GM19193 (cell line): Measurements from ENCODE around the gene GLRX.

ENCODE experiments used
- POLR2A ChIP-seq: IDR thresholded peaks from 4 replicates; pipeline ENCODE4 v1.6.1; 2011; ENCODE audit not compliant: insufficient read depth, insufficient read length; ENCODE audit errors: extremely low read depth

The GLRX gene

DNA sequence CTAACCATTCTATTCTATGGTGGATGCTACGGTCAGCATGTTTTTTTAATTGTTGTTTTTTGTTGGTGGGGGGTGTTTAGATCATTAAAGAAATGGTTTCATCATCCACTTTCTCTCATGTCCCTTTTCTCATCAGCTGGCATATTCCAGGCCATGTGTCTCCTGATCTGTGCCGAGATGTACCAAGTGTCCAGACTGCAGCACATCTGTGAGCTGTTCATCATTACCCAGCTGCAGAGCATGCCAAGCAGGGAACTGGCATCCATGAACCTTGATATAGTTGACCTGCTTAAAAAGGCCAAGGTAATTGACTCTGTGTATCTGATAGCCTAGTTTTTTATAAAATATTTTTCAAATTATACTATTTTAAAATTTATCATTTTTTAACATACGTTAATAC lies 38.9 kb downstream of the GLRX start:
- no peak for TF ChIP-seq POLR2A

DNA sequence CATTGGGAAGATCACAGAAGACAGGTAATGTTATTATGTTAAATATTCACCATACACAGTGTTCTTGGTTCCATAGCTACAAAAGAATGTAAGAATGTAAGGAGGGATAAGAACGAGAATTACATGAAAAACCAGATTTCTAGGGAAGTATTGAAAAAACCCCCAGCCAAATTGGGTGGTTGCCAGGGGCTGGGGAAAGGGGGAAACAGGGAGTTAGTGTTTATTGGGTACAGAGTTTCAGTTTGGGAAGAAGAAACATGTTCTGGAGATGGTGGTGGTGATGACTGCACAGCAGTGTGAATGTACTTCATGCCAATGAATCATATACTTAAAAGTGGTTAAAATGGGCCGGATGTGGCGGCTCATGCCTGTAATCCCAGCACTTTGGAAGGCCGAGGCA lies 40.3 kb downstream of the GLRX start:
- TF ChIP-seq POLR2A, result no peak

DNA sequence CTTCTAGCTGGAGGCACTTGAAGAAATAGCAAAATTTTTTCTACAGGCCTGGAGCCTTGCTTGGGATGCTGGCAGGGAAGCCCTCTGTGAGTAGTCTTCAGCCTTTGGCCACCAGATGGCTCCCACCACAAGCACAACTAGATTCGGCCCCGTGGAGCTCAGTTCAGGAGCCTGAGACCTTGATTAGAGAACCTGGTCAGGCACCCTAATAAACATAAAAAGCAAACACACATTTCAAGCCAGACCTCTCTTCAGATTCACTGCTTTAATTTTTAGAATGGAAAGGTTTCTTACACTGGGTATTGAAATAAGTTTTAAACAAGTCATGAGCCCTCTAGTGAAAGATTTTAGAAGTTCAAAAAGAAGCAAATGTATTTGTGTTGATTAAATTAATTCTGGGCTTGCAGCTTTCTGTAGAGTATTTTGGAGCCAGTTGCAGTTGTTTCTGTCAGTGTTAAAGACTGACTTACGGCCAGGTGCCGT lies 41.4 kb downstream of the GLRX start:
- TF ChIP-seq POLR2A, result no peak

DNA sequence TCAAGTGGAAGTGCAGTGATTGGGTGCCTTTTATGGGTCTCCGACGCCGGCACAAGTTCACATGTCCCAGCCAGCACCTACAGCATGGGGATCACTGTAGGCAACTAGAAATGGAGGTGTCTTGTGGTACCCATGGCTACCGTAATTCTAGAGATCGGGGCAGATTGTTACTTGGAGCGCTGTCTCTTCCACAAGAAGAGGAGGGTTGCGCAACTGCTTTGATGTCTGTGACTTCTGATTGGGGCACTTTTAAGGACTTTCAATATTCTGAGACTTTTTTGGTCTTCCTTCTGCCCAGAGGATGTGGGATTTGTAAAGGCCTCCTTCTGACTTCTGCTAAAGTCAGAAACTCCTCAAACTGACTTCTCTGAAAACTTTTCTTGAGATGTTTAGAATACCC lies 41.9 kb downstream of the GLRX start:
- no peak for TF ChIP-seq POLR2A

DNA sequence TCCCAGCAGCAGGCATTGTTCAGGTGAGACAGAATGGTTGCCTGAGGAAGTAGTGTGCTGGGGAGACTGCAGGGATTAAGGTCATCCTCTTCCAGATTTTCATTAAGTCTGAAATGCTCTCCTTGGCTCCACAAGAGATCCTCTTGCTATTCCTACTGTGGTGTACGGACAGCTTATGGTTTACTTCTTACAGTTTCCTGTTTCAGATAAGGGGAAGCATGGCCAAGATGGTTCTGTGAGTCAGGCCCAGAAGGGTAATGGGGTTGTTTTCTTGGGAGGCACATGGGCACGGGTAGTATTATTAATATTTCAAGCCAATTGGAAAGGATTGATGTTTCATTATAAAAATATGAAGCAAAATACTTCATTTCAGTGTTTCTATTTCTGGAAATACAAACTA lies 42.9 kb downstream of the GLRX start:
- no peak for TF ChIP-seq POLR2A

DNA sequence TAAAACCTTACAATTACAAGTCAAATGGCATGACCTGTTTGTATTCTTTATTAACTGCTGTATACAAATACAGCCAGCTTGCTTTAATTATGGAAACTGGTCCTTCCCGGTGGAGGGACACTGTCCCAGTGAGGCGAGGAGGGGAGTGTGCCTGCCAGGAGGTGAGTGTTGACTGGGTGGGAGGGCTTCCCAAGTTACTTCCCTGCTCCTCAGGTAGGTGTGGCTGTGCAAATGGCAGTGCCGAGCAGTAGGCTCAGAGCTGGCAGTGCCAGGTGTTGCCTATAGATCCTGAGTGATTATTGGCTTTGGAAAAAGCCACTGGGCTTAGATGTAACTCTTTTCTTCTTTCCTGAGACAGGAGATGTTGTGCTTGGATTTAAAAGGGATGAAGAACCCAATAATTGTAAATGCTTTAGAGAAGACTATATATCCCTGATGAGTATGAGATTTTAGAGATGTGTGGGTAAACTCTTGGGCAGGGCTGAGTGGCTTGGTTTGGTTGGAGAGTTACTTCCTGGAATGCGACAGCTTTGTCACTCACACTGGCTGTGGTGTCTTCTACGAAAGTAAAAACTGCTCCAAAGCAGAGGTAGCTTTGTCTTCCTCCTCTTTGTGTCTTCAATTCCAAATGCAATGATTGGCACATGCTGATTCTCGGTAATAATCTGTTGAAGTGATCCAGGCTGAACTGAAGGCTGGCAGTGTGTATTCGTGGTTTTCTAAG lies 43.7 kb downstream of the GLRX start:
- TF ChIP-seq POLR2A, result no peak

DNA sequence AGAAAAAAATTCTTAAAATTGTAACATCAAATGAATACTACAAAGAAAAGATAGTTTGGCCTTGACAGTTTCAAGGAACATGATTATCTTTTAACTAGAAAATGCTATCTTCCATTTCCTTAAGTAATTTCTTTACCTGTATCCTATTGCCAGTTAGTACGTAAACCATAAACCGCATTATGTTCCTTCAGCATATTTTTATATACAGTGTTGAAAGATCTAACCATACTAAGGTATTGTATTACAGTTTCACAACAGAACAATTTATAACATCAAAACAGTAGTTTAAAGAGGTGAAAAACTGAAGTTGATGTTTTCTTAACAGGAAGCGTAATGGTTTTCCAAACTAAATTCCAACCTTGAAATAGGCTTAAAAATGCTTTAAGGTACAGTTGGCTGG lies 45.1 kb downstream of the GLRX start:
- TF ChIP-seq POLR2A, result no peak

DNA sequence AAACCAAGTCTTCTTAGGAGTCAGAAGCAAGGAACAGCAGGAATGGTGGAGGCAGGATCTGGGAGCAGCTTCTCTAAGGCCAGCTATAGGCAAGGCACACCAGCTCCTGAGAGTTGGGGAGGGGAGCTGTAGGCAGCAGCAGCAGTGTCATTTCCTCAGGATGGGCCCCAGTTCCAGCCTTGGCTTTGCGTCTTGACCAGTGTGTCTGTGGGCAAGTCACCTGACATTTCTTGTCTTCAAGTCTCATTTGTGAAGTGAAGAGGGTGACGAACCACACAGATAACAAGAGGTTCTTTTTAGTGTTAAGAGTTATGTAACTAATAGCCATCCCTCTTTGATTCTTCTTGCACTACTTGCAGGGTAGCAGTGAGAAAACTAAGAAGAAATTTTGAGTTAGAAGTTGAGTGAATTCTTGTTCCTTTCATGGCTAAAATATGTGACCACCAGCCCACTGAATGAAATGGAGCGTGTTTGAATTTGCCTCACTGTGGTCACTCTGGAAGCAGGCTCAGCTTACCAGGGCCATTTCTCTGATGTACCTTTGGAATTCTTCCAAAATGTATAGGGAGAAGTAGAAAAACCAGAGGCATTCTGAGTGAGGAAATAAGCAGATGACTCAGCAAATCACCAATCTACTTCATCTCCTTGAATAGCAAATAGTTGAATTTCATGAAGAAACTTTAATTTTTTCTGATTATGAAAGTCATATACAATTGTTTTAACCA lies 49.0 kb downstream of the GLRX start:
- TF ChIP-seq POLR2A, result no peak

DNA sequence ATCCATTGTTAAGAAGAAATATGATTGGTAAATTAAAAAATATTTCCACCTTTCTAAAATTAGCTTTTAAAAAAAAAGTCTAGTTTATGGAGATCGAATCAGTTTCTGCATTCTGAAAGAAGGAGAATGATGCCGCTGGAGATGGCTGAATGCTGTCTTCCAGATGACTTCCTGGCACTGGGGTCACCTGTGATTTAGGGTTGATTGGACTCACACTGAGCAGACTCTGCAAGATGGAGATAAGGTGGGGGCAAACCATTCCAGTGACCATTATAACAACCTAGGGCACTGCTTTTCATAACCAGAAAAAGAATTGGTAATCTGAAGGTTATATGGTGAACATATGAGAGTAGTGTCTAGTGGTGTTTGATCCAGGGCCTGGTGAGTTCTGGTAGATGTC lies 50.6 kb downstream of the GLRX start:
- no peak for TF ChIP-seq POLR2A

DNA sequence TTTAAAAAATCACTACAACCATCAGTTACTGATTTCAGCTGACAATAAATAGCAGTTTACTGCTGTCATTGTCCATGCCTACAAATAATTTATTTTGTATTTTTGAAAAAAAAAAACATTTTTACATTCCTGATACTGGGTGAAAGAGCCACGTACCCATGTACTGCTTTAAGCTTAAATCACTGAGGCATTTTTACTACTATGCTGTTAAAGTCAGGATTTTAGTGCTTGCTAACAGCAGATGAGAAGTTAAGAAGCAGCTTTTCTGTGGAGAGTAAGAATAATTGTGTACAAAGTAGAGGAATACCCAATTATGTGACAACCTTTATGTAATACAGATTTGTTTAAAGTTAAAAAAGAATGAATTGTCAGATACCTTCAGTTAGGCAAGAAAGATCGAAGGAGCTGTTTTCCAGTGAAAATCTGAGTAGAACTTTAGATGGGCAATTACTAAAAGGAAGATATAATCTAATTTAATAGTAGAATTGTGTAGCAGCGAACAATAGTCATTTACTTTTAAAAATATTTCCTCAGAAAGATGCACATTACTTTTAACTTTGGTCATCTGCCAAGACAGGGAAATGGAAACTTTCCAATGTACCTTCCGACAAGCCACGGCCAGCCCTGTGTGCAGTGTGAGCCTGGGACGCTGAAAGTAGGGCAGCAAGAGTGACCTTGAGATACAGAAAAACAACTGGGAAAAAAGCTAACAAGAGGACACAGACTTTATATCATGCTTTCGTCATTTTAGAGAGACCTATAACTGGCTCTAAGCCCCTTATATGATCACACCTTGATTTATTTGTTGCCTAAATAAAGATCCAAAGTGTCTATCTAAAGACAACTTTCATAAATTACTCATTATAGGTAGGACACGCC lies 51.5 kb downstream of the GLRX start:
- no peak for TF ChIP-seq POLR2A

DNA sequence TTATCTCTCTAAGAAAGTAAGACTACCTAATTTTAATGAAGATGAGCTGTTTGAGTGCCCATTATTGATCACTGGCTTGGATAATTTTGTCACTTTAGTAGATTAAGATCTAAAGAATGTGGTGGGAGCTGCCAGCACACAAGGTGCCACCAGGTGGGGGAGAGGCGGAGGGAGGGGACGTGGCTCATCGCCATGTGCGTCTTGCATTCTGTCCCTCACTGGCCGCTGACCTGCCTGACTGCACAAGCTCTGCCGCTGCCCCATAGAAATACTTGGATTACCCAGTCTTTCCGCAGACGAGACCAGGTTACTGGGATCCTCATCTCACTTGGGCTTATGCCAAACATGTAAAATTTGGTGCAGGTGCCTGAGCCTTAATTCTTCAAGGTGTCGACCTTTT lies 53.8 kb downstream of the GLRX start:
- no peak for TF ChIP-seq POLR2A

DNA sequence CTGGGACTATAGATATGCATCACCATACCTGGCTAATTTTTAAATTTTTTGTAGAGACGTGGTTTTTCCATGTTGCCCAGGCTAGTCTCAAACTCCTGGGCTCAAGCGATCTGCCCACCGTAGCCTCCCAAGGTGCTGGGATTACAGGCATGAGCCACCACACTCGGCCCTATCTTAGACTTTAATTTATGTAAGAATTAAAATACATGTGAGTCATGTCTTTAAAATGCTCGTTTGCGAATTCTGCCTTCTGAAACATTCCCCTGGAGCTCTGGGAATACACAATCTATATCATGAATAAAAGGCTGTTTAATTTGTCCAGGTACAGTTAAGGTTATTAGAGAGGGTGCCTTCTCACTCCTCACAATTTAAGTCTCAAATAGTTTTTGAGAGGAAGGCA lies 58.6 kb downstream of the GLRX start:
- no peak for TF ChIP-seq POLR2A
